GM23338 (cell line): Measurements from ENCODE around the gene PPFIBP2. TPM values are rescaled to one million over a fixed set of nuclear protein-coding genes. Genes with fewer than 3 reads are reported as not detected.

Source experiments
- ATAC-seq: fragments of 200-7000 bp; cut with Tn5 transposase; 3 replicates; pipeline ENCODE4 v1.9.1; 2020
- DNase-seq: peaks from one replicate; pipeline ENCODE4 v3.0.0-alpha.2; 2015; ENCODE audit warnings: low spot score
- H2AFZ ChIP-seq: fragments of 200-600 bp; sonication (generic); 2 replicates; pipeline ENCODE4 v1.8.0; 2016; ENCODE audit warnings: antibody characterized with exemption, mild to moderate bottlenecking, moderate library complexity
- H3F3A ChIP-seq: fragments of 200-600 bp; sonication (generic); replicated peaks from 2 replicates; pipeline ENCODE4 v1.8.0; 2017; ENCODE audit warnings: antibody characterized with exemption, mixed run types, low read depth
- H3K27ac ChIP-seq: fragments of 200-600 bp; sonication (generic); 2 replicates; pipeline ENCODE4 v1.6.1; 2016; ENCODE audit warnings: low read depth
- H3K27me3 ChIP-seq: fragments of 200-600 bp; sonication (generic); 2 replicates; pipeline ENCODE4 v1.8.0; 2016; ENCODE audit warnings: mild to moderate bottlenecking, mixed run types, moderate library complexity; ENCODE audit not compliant: insufficient read depth
- H3K36me3 ChIP-seq: fragments of 200-600 bp; sonication (generic); 2 replicates; pipeline ENCODE4 v1.8.0; 2016; ENCODE audit warnings: mild to moderate bottlenecking; ENCODE audit not compliant: insufficient read depth
- H3K4me1 ChIP-seq: fragments of 200-600 bp; sonication (generic); 2 replicates; pipeline ENCODE4 v1.8.0; 2016; ENCODE audit warnings: mild to moderate bottlenecking, moderate library complexity; ENCODE audit not compliant: insufficient read depth
- H3K4me2 ChIP-seq: fragments of 200-600 bp; sonication (generic); 2 replicates; pipeline ENCODE4 v1.7.1; 2017; ENCODE audit warnings: mixed run types
- H3K4me3 ChIP-seq: fragments of 200-600 bp; sonication (generic); 2 replicates; pipeline ENCODE4 v1.6.1; 2016; ENCODE audit warnings: mixed run types
- H3K79me2 ChIP-seq: fragments of 200-600 bp; sonication (generic); replicated peaks from 2 replicates; pipeline ENCODE4 v1.8.0; 2017; ENCODE audit warnings: mild to moderate bottlenecking; ENCODE audit not compliant: insufficient read depth
- H3K9me2 ChIP-seq: fragments of 200-600 bp; sonication (generic); 2 replicates; pipeline ENCODE4 v1.8.0; 2017; ENCODE audit not compliant: insufficient read depth
- H4K20me1 ChIP-seq: fragments of 200-600 bp; sonication (generic); replicated peaks from 2 replicates; pipeline ENCODE4 v1.8.0; 2017; ENCODE audit warnings: mild to moderate bottlenecking; ENCODE audit not compliant: insufficient read depth
- H3K27ac Mint-ChIP-seq: 2 replicates; pipeline ENCODE4 v1.8.0; 2020; ENCODE audit warnings: inconsistent platforms, mild to moderate bottlenecking, moderate library complexity, mixed read lengths
- H3K27me3 Mint-ChIP-seq: 3 replicates; pipeline ENCODE4 v1.8.0; 2022; ENCODE audit warnings: low read depth, mild to moderate bottlenecking, moderate library complexity, mixed read lengths, inconsistent platforms; ENCODE audit not compliant: insufficient read depth, poor library complexity
- H3K36me3 Mint-ChIP-seq: 3 replicates; pipeline ENCODE4 v1.8.0; 2021; ENCODE audit warnings: low read depth, mild to moderate bottlenecking, inconsistent platforms, moderate library complexity, mixed read lengths
- H3K4me1 Mint-ChIP-seq: 3 replicates; pipeline ENCODE4 v1.8.0; 2020; ENCODE audit warnings: mild to moderate bottlenecking, inconsistent platforms, mixed read lengths
- H3K4me3 Mint-ChIP-seq: 3 replicates; pipeline ENCODE4 v1.8.0; 2021; ENCODE audit warnings: moderate library complexity, mild to moderate bottlenecking, inconsistent platforms, mixed read lengths
- H3K9me3 Mint-ChIP-seq: 3 replicates; pipeline ENCODE4 v1.8.0; 2020; ENCODE audit warnings: moderate library complexity, mild to moderate bottlenecking, inconsistent platforms, mixed read lengths
- CREB1 ChIP-seq: fragments of 250-450 bp; sonication (Bioruptor Pico); IDR thresholded peaks from 2 replicates; pipeline ENCODE4 v1.5.0; 2020; ENCODE audit warnings: low read depth, mild to moderate bottlenecking, moderate library complexity
- CTCF ChIP-seq, 2 experiments: fragments of 200-600 bp in 1 of 2; sonication (generic) in 1 of 2; conservative IDR thresholded peaks; 2 replicates each; pipeline versions ENCODE4 v1.5.1 to v1.6.1; 2016 to 2017; ENCODE audit warnings: antibody characterized with exemption in 2 of 2, low read depth in 2 of 2, mild to moderate bottlenecking in 2 of 2, moderate library complexity in 1 of 2
- ETS1 ChIP-seq: IDR thresholded peaks from 2 replicates; pipeline ENCODE4 v1.6.1; 2016; ENCODE audit warnings: antibody characterized with exemption
- EZH2 ChIP-seq: fragments of 200-600 bp; sonication (generic); IDR thresholded peaks from one replicate; pipeline ENCODE4 v1.8.0; 2017; ENCODE audit warnings: antibody characterized with exemption, mild to moderate bottlenecking, low read depth; ENCODE audit not compliant: unreplicated experiment
- EZH2phosphoT487 ChIP-seq: fragments of 200-600 bp; sonication (generic); IDR thresholded peaks from one replicate; pipeline ENCODE4 v1.8.1; 2018; ENCODE audit warnings: antibody characterized with exemption; ENCODE audit not compliant: unreplicated experiment
- JUNB ChIP-seq: IDR thresholded peaks from one replicate; pipeline ENCODE4 v1.6.1; 2016; ENCODE audit warnings: antibody characterized with exemption; ENCODE audit not compliant: unreplicated experiment
- NANOG ChIP-seq: IDR thresholded peaks from 2 replicates; pipeline ENCODE4 v1.6.1; 2016; ENCODE audit warnings: antibody characterized with exemption, borderline replicate concordance
- POLR2AphosphoS5 ChIP-seq: IDR thresholded peaks from 2 replicates; pipeline ENCODE4 v1.6.1; 2016; ENCODE audit warnings: antibody characterized with exemption, low read depth
- REST ChIP-seq: IDR thresholded peaks from one replicate; pipeline ENCODE4 v1.6.1; 2018; ENCODE audit warnings: antibody characterized with exemption; ENCODE audit not compliant: unreplicated experiment
- STAT1 ChIP-seq: IDR thresholded peaks from one replicate; pipeline ENCODE4 v1.6.1; 2016; ENCODE audit warnings: antibody characterized with exemption; ENCODE audit not compliant: unreplicated experiment
- ZNF114 ChIP-seq: fragments of 250-450 bp; sonication (Bioruptor Pico); IDR thresholded peaks from 2 replicates; pipeline ENCODE4 v1.5.0; 2020; ENCODE audit warnings: mild to moderate bottlenecking, moderate library complexity
- ZNF331 ChIP-seq: fragments of 250-450 bp; sonication (Bioruptor Pico); IDR thresholded peaks from 2 replicates; pipeline ENCODE4 v1.5.0; 2020; ENCODE audit warnings: low read depth, mild to moderate bottlenecking, moderate library complexity
- ZNF462 ChIP-seq: fragments of 250-450 bp; sonication (Bioruptor Pico); IDR thresholded peaks from 2 replicates; pipeline ENCODE4 v1.5.0; 2020; ENCODE audit warnings: mild to moderate bottlenecking, moderate library complexity
- polyA plus RNA-seq: library from polyadenylated mRNA; unstranded; fragments of >200 nt; fragmentation: Nextera tagmentation; extraction: Ambion mirVana; gene quantifications from 2 replicates; pipeline ENCODE4 v1.2.1, GENCODE V29; 2016
- total RNA-seq: library from RNA; depleted of rRNA; stranded (reverse); fragments of >200 nt; shearing (Covaris generic); gene quantifications from 2 replicates; pipeline ENCODE4 v1.2.3, GENCODE V29; 2014

Gene PPFIBP2
- total and polyA plus RNA-seq, 2 experiments from 2014 or later = 7.1 to 14.8 TPM

GRCh38 chr11:7509966-7510365, 3.8 kb upstream of the PPFIBP2 start:
- Histone ChIP-seq H3K4me2 (no peak overlapping the region), H3K36me3 (no peaks in the 10 kb centered on the region), H3K4me1 (peaks cover 25% of the 10 kb centered on the region; the same call in 1 of the 2 replicates), H2AFZ (no peak overlapping the region), H3K4me3 (no peak overlapping the region), H3K9me2 (no peaks in the 10 kb centered on the region), H3K27ac (no peak overlapping the region), H3K27me3 (peaks cover 10% of the 10 kb centered on the region), H4K20me1 (no peaks in the 10 kb centered on the region), H3F3A (peaks cover 11% of the 10 kb centered on the region; the same call in 1 of the 2 replicates), H3K79me2 (no peaks in the 10 kb centered on the region)
- no peaks in the 10 kb centered on the region for H3K36me3 Mint-ChIP-seq
- DNase-seq = no peak
- ATAC-seq = no peak
- no peak for TF ChIP-seq ZNF331 (CRISPR knock-in tag)
- TF ChIP-seq CTCF (conservative IDR thresholded peaks at IDR 0.05; ENCODE audit: low read depth in 2 of 2) = no peak
- no peak for TF ChIP-seq POLR2AphosphoS5
- TF ChIP-seq REST = no peak
- TF ChIP-seq CREB1 (CRISPR knock-in tag) = no peak
- TF ChIP-seq NANOG = no peak
- no peak for TF ChIP-seq JUNB
- no peak for TF ChIP-seq ETS1
- TF ChIP-seq EZH2 = no peak
- no peak for TF ChIP-seq ZNF114 (CRISPR knock-in tag)
- no peak for TF ChIP-seq ZNF462 (CRISPR knock-in tag)
- no peak for TF ChIP-seq STAT1
- no peak for TF ChIP-seq EZH2phosphoT487
- no peaks in the 10 kb centered on the region for H3K9me3 Mint-ChIP-seq
- H3K27me3 Mint-ChIP-seq = peaks cover 10% of the 10 kb centered on the region
- H3K27ac Mint-ChIP-seq = no peak overlapping the region
- no peak overlapping the region for H3K4me3 Mint-ChIP-seq
- H3K4me1 Mint-ChIP-seq = peaks cover 16% of the 10 kb centered on the region
